Measurements from ENCODE around the gene KAT7. TPM values are rescaled to one million over a fixed set of nuclear protein-coding genes. Genes with fewer than 3 reads are reported as not detected.

KAT7 gene
- total and polyA plus RNA-seq, 2 experiments from 2014 or later = 20.9 to 27.5 TPM

- in situ Hi-C loops (cut with MboI) = no loop called here
- Histone ChIP-seq H3K4me3 (no peak overlapping the region), H3K9me2 (ENCODE audit: insufficient read depth) (no peaks in the 10 kb centered on the region), H3K9ac (no peak overlapping the region), H3K4me1 (ENCODE audit: insufficient read depth) (0 out of 2 replicates have a peak, but pooled peaks cover 8% of the 10 kb centered on the region), H3K9me3 (ENCODE audit: low read depth) (no peaks in the 10 kb centered on the region), H3K27me3 (replicated peaks; ENCODE audit: insufficient read depth) (no peaks in the 10 kb centered on the region), H3K79me2 (ENCODE audit: insufficient read depth) (no peaks in the 10 kb centered on the region), H3F3A (ENCODE audit: insufficient read depth) (no peaks in the 10 kb centered on the region), H3K27ac (no peak overlapping the region), H3K36me3 (ENCODE audit: low read depth) (peaks cover 20% of the 10 kb centered on the region), H3K4me2 (ENCODE audit: unreplicated experiment) (no peak overlapping the region), H2AFZ (no peak overlapping the region), H4K20me1 (ENCODE audit: insufficient read depth) (no peaks in the 10 kb centered on the region)
- 85 to 86% methylated on average over 7 of the region's 7 CpGs for WGBS, 2 experiments (ENCODE audit: low coverage in 1 of 2, low lambda C conversion rate in 2 of 2, missing lambda C conversion rate in 2 of 2)
- no peak for DNase-seq
- TF ChIP-seq EZH2phosphoT487 (IDR thresholded peaks at IDR 0.05; ENCODE audit: insufficient read depth, low read depth) (no peak), EZH2 (IDR thresholded peaks at IDR 0.05; ENCODE audit: insufficient read depth, poor library complexity, severe bottlenecking) (no peak)
Observed at GRCh38 chr17:49835472-49835871, 47.0 kb downstream of the KAT7 start.

- in situ Hi-C loops (cut with MboI) = no loop called here
- no peak overlapping the region for H3K9ac ChIP-seq
- H3K36me3 ChIP-seq (ENCODE audit: low read depth) = peaks cover 20% of the 10 kb centered on the region
- H3K27ac ChIP-seq = no peak overlapping the region
- H3K4me2 ChIP-seq (ENCODE audit: unreplicated experiment) = no peak overlapping the region
- WGBS, 2 experiments (ENCODE audit: low coverage in 1 of 2, low lambda C conversion rate in 2 of 2, missing lambda C conversion rate in 2 of 2) = 68 to 69% methylated on average over 16 of the region's 16 CpGs
- 0 out of 2 replicates have a peak, but pooled peaks cover 8% of the 10 kb centered on the region for H3K4me1 ChIP-seq (ENCODE audit: insufficient read depth)
- H2AFZ ChIP-seq = no peak overlapping the region
- H3K9me3 ChIP-seq (ENCODE audit: low read depth) = no peaks in the 10 kb centered on the region
- H3K9me2 ChIP-seq (ENCODE audit: insufficient read depth) = no peaks in the 10 kb centered on the region
- no peaks in the 10 kb centered on the region for H3F3A ChIP-seq (ENCODE audit: insufficient read depth)
- TF ChIP-seq EZH2 (IDR thresholded peaks at IDR 0.05; ENCODE audit: insufficient read depth, poor library complexity, severe bottlenecking) (no peak), EZH2phosphoT487 (IDR thresholded peaks at IDR 0.05; ENCODE audit: insufficient read depth, low read depth) (no peak)
- no peaks in the 10 kb centered on the region for H3K79me2 ChIP-seq (ENCODE audit: insufficient read depth)
- H3K27me3 ChIP-seq (replicated peaks; ENCODE audit: insufficient read depth) = no peaks in the 10 kb centered on the region
- H4K20me1 ChIP-seq (ENCODE audit: insufficient read depth) = no peaks in the 10 kb centered on the region
- DNase-seq = peak; percentile 28
- H3K4me3 ChIP-seq = no peak overlapping the region
Observed at GRCh38 chr17:49836111-49837030, 47.9 kb downstream of the KAT7 start.

- Histone ChIP-seq H4K20me1 (ENCODE audit: insufficient read depth) (no peaks in the 10 kb centered on the region), H3K9me2 (ENCODE audit: insufficient read depth) (no peaks in the 10 kb centered on the region), H3K9me3 (ENCODE audit: low read depth) (no peaks in the 10 kb centered on the region), H3K4me1 (ENCODE audit: insufficient read depth) (0 out of 2 replicates have a peak, but pooled peaks cover 8% of the 10 kb centered on the region), H3K27me3 (replicated peaks; ENCODE audit: insufficient read depth) (no peaks in the 10 kb centered on the region), H3K9ac (no peak overlapping the region), H3K36me3 (ENCODE audit: low read depth) (peaks cover 2% of the 10 kb centered on the region; the same call in 1 of the 2 replicates), H3K79me2 (ENCODE audit: insufficient read depth) (no peaks in the 10 kb centered on the region), H3K4me3 (no peak overlapping the region), H3K4me2 (ENCODE audit: unreplicated experiment) (no peak overlapping the region), H3K27ac (no peak overlapping the region), H2AFZ (no peak overlapping the region), H3F3A (ENCODE audit: insufficient read depth) (no peaks in the 10 kb centered on the region)
- in situ Hi-C loops (cut with MboI) = no loop called here
- WGBS, 2 experiments (ENCODE audit: low coverage in 1 of 2, low lambda C conversion rate in 2 of 2, missing lambda C conversion rate in 2 of 2) = 60 to 83% methylated on average over 3 to 5 of the region's 5 CpGs
- no peak for TF ChIP-seq EZH2 (IDR thresholded peaks at IDR 0.05; ENCODE audit: insufficient read depth, poor library complexity, severe bottlenecking)
- no peak for TF ChIP-seq EZH2phosphoT487 (IDR thresholded peaks at IDR 0.05; ENCODE audit: insufficient read depth, low read depth)
- DNase-seq = no peak
Observed at GRCh38 chr17:49839455-49839854, 51.0 kb downstream of the KAT7 start.

GRCh38 chr17:49841548-49841947 lies 53.1 kb downstream of the KAT7 start:
- no peaks in the 10 kb centered on the region for H3K36me3 ChIP-seq (ENCODE audit: low read depth)
- peaks cover 7% of the 10 kb centered on the region; the same call in 1 of the 2 replicates for H3K4me1 ChIP-seq (ENCODE audit: insufficient read depth)
- no peaks in the 10 kb centered on the region for H4K20me1 ChIP-seq (ENCODE audit: insufficient read depth)
- no peak overlapping the region for H3K27ac ChIP-seq
- H3K9ac ChIP-seq = no peak overlapping the region
- WGBS, 2 experiments (ENCODE audit: low coverage in 1 of 2, low lambda C conversion rate in 2 of 2, missing lambda C conversion rate in 2 of 2) = 90 to 98% methylated on average over 2 to 3 of the region's 3 CpGs
- H3F3A ChIP-seq (ENCODE audit: insufficient read depth) = no peaks in the 10 kb centered on the region
- no peak overlapping the region for H2AFZ ChIP-seq
- in situ Hi-C loops (cut with MboI) = loop anchor here (10.0 kb wide), 1 partner anchor 137 kb away; the partner anchor contains the start of gene SLC35B1
- no peaks in the 10 kb centered on the region for H3K79me2 ChIP-seq (ENCODE audit: insufficient read depth)
- TF ChIP-seq EZH2 (IDR thresholded peaks at IDR 0.05; ENCODE audit: insufficient read depth, poor library complexity, severe bottlenecking) (no peak), EZH2phosphoT487 (IDR thresholded peaks at IDR 0.05; ENCODE audit: insufficient read depth, low read depth) (no peak)
- no peak overlapping the region for H3K4me3 ChIP-seq
- no peak for DNase-seq
- no peaks in the 10 kb centered on the region for H3K9me3 ChIP-seq (ENCODE audit: low read depth)
- H3K27me3 ChIP-seq (replicated peaks; ENCODE audit: insufficient read depth) = no peaks in the 10 kb centered on the region
- H3K4me2 ChIP-seq (ENCODE audit: unreplicated experiment) = no peak overlapping the region
- H3K9me2 ChIP-seq (ENCODE audit: insufficient read depth) = no peaks in the 10 kb centered on the region
